Suppressor macrophage (primary cell): ENCODE measurements around the gene AMBRA1.

Experiments used
- DNase-seq, 4 experiments: peaks; one replicate each; pipeline ENCODE4 v3.0.0-alpha.2; 2020 to 2022

Gene AMBRA1

DNA sequence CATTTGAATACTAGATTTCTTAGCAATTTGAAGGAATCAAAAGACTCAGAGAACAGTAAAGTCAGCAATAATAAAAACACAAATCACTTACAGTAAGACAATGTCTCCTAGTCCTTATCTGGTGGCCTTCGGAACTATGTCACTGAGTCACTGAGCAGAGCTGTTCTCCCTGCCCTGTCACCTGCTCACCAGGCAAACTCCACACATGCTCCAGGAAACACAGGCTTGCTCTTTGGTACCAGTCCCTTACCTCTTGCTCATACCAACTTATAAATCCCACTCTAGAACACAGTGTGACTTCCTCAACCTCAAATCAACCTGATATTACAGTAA, 121.2 kb downstream of the AMBRA1 start:
- no peak for DNase-seq

DNA sequence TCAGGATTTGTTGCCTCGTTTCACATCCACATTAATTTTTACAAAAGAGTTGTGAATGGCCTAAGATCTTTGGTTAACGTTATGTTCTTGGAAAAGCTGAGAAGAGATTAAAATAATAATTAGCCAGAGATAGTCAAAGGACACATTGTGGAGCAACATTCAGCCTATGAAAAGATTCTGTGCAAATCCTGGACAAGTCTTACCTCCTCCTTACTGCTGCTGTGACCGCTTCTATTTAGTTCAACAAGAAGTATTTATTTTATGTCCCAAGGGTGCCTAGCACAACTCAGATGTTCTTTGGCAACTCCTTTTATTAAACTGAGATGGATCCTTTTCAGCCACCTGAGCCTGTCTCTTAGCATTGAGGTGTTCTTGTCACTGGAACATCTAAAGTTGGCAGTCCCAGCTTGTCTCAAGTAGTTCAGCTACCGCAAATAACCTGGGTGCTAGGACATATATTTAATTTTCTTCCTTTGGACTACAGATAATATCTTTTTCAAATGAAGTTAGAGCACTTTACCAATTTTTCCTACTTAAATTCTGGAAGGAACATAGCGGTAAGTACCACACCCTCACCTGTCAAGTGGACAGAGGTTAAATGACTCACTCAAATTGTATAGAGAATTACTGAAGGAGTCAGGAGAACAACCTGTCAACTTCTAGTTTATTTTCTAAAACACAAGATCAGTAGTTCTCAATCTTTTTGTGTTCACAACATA, 121.7 kb downstream of the AMBRA1 start:
- DNase-seq: no peak

DNA sequence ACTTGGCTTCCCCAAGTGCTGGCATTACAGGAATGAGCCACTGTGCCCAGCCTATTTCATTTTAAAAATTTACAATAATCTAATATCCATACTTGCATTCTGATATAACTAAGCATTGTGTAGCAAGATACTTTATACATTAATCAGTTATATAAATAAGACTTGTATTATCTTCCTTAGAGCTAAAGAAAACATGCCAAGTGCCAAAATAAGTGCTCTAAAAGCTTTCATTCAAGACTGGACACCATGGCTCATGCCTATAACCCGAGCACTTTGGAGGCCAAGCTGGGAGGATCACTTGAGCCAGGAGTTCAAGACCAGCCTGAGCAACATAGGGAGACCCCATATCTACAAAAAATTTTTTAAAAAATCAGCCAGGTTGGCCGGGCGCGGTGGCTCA, 123.9 kb downstream of the AMBRA1 start:
- no peak for DNase-seq

DNA sequence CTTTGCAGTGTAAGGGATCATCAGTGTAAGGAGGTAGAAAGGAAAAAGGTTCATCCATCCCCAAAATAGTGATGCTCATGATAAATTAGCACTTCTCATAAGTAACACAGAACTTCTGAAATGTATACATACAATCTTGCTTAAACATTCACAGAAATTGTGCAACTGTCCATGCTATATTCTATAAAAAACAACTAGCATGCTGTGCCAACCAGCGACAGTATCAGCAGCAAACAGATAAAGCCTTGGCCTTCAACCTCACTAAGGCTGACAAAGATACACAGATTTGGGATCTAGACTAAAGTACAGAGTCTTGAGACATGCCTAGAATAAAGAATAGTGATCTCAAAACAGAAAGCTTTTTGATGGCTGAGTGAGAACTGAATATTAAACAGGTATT, 128.1 kb downstream of the AMBRA1 start:
- DNase-seq: no peak

DNA sequence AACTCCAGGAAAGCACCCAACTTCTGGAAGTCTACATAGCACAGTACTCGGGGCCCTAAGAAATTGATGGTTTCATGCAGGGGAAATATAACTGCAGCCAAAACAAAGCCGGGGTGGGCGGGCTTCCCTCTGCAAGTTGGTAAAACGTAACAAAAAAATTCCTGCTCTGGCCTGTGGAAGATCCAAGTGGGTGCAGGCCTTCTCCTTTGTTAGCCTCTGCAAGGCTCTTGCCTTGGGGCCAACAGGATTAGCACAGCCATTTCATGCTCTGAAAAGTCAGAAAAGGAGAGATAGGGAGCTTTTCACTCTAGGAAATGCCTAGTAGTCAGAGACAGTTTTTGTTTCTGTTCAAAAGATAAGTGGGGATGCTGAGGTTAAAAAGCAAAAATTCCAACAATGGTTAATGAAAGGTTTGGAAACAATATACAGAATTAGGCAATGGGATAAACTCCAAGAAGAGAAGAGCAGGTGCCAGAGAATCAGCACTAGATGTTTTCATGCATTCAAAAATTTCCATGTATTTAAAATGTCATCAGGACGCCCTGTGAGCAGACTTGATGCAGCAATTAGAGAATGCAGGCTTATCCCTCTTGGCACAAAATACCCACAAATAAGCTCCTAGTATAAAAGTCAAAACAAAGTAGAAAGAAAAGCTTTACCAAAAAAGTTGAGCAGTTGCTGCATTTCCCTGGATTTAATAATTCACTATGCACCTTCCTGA, 130.0 kb downstream of the AMBRA1 start:
- DNase-seq: no peak

DNA sequence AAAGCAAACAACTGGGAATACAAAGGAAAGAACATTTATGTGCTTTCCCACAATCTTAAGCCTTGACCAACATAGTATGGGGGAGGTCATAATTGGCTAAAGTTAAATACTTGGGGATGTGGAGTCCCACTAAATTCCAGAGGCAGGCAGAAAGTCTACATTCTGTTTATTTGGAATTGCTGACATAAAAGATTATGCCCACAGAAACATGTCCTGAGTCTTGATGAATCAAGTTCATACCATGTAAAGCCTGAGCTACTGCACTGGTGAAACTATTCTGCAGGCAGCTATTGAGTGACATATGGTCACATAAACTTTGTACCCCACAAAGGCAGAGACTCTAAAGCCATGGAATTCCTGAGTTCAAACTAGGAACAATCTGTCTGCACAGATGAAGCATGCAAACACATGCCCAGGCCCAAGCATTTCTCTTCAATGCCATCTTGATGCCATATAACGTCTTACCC, 132.3 kb downstream of the AMBRA1 start:
- no peak for DNase-seq

DNA sequence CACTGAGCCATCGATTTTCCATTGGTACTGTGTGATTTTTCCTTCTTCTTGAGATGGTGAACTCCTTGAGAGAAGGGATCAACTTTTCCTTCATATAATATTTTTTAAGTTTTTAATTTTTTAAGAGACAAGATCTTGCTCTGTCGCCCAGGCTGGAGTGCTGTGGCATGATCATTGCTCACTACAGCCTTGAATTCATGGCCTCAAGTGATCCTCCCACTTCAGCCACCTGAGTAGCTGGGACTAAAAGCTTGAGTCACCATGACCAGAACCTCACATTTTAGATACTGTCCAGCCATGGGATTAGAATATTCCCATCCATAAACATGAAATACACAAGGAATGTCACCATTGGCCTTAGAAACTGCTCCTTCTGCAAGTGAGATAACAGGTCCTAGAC, 135.3 kb downstream of the AMBRA1 start:
- peak in 1 of 4 experiments; percentile 15 for DNase-seq

DNA sequence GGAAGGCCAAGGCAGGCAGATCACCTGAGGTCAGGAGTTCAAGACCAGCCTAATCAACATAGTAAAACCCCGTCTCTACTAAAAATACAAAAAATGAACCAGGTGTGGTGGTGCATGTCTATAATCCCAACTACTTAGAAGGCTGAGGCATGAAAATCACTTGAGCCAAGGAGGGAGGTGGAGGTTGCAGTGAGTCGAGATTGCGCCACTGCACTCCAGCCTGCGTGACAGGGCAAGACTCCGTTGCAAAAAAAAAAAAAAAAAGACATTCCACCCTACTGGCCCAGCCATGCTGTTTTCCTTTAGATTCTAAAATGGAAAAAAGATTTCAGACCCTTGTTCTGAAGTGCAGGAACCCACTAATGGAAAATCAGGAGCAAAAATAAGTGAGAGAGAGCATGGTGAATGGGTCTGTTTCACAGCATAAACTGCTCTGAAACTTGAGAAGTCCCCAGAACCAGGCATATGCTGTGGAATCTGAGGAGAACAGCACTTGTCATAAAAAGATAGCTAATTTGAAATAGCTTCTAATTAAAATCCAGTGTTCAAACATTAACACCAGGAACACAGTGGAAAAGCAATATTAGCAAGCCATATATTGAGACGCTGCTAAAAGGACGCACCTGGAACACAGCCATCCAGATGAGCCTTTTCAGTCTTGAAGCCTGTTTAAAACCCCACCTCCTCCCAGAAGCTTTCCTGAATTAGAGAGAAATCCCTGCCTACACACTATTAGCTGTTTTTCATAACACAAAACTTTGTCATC, 136.0 kb downstream of the AMBRA1 start:
- peak in 3 of 4 experiments; percentile 34 to 56 (median 47) for DNase-seq

DNA sequence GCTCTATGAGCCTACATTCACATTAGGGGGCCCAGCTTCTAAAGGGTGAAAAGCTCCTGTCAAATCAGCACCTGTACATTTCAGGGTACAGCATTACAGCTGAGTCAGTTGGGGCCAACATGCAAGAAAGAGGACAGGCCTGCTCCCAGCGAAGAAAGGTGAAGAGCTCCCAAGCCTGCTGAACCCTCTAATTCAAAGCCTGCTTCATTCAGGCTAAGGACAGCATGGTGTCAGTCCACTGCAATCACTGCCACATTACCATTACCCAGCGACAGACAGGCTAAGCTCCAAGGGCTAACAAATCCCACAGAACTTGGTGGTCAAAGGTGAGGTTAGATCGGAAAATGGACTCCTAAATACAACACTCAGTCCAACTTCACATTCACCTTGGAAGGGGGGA, 136.8 kb downstream of the AMBRA1 start:
- DNase-seq: no peak

DNA sequence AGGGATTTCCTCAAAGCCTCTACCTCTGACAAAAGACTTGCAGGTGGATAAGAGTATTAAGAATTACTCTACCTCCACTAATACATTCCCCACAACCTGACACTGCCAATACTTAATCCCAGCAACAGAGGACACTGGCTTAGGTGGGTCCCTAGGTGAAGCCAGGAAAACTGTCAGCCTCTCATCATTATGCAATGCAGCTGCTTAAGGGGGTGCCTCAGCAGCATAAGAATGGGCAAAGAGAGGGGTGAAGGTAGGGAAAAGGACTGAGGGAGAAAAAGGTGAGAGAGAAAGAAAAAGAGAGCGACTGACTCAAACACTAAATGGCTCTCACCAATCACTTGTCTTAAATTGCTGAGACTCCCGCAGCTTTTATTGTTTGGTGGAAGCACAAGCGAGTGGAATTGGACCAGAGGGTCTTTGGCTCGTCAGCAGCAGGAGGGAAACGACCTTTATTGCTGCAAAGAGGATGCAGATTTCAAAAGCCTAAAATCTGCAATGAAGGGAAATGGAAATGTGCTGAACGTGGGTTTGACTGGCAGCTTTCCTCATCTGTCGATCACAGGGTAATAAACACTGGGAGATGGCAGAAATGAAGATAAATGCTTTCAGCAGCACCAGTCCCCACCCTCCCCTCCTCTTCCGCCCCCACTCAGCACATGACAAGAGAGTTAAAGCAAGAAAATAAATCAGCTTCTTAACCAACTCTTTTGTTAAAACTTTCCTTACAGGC, 137.4 kb downstream of the AMBRA1 start:
- DNase-seq: peak; percentile 41 to 61 (median 53)

DNA sequence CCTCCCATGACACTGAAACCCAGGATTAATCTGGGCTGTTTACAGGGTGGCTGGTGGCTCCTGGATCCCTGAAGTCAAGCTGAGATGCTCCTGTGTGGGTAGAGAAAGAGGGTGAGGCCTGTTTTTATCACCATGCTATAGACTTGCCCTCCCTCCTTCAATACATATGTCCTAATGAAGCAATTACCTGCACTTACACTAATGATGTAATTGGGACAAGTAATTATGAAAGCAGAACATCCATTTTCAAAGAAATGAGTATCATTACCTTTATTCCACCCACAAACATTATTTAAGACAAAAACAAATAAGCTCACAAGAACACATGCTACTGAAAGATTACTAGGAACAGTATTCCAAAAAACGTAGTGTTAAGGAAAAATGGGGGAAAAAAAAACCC, 138.0 kb downstream of the AMBRA1 start:
- DNase-seq: no peak

DNA sequence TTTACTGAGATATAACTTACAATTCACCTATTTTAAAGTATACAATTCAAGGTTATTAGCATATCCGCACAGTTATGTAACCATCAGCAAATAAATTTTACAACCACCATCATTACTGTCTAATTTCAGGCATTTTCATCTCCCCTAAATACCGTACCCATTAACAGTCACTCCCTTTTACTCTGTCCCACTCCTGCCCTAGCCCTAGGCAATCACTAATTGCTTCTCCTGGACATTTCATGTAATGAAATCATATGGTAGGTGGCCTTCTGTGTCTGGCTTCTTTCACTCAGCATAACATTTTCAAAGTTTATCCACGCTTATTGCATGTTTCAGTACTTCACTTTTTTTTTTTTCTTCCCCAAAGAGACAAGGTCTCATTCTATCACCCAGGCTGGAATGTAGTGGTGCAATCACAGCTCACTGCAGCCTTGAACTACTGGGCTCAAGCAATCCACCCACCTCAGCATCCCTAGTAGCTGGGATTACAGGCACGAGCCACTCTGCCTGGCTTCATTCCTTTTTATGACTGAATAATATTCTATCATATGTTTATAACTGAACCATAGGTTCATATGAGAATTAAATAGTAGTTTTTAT, 140.8 kb downstream of the AMBRA1 start:
- no peak for DNase-seq

DNA sequence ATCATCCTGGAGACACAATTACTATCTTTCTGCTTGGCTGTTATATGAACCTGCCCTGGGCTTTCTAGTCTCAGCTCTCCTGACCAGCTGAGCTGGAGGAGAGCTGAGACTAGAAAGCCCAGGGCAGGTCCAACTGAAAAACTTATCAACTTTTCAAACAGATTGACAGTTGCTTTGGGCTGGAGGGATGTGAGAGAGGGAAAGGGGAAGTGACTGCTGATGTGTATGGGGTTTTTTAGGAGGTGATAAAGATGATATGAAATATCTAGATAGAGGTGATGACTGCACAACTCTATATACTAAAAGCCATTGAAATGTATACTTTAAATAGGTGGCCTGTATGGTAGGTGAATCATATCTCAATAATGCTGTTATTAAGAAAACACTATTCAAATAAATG, 142.1 kb downstream of the AMBRA1 start:
- DNase-seq: no peak

DNA sequence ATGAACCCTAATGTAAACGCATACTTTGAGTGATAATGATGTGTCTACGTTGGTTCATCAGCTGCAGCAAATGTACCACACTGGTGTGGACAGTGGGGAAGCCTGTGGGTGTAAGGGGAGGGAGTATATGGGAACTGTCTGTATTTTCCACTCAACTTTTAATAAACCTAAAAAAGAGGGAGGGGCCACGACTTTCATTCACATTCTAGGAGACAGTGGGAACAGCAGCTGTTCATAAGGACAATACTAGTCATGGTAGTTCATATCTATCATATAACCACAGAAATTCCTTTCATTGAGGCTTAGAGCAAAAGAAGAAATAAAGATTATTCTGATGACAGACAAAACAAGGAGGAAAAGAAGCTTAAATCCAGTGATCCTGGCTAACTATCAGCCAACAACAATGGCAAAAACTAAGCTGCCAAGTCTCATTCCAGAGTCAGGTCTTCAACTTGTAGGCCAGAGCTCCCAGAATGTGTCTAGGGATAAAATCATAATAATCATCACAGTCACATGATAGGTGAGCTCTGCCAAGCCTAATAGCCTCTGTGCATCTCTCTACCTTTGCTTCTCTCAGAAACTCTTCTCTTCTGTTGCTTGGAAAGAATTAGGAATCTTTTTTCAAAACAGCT, 142.9 kb downstream of the AMBRA1 start:
- DNase-seq: no peak

DNA sequence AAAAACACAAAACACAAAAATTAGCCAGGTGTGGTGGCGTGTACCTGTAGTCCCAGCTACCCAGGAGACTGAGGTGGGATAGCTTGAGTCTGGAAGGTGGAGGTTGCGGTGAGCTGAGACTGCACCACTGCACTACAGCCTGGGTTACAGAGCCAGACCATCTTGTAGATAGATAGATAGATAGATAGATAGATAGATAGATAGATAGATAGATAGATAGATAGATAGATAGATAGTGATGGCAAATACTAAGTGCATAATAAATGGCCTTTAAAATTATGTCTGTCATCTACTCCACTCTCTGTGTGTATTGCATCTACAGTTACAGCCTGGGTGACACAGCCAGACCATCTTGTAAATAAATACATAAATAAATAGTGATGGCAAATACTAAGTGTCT, 146.3 kb downstream of the AMBRA1 start:
- no peak for DNase-seq

DNA sequence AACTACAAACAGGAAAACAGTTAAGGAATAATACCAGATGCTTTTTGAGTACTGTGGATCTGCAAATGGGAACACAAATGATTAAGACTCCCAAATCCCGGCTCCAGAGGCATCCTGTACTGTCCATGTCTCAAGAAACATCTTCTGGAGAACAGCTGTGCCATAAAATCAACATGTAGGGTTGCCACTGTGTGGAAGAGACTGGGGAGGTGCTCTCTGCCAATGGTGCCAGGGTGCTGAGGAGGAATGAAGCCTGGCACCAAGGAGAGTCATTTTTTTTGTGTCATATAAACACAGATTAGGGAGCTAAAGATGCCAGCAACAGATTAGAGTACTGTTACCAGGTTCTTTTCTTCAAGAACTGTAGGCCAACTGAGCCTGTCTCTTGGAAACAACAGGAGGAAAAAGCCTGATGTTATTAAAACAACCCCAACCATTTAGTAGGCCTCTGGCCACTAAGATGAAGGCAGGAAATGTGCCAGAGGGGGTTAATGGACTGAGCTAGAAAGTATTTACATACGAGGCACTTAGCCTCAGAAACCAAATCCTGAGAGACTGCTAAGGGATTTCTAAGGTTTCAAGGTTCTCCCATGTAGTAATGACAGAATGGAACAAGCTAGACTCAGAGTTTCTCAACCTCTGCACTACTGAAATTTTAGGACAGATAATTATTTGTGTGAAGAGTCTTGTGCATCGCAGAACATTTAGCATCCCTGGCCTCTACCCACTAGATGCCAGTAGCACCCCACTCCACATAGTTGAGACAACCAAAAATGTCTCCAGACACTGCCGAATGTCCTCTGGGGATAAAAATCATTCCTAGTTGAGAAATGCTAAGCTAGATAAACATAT, 147.7 kb downstream of the AMBRA1 start:
- no peak for DNase-seq

DNA sequence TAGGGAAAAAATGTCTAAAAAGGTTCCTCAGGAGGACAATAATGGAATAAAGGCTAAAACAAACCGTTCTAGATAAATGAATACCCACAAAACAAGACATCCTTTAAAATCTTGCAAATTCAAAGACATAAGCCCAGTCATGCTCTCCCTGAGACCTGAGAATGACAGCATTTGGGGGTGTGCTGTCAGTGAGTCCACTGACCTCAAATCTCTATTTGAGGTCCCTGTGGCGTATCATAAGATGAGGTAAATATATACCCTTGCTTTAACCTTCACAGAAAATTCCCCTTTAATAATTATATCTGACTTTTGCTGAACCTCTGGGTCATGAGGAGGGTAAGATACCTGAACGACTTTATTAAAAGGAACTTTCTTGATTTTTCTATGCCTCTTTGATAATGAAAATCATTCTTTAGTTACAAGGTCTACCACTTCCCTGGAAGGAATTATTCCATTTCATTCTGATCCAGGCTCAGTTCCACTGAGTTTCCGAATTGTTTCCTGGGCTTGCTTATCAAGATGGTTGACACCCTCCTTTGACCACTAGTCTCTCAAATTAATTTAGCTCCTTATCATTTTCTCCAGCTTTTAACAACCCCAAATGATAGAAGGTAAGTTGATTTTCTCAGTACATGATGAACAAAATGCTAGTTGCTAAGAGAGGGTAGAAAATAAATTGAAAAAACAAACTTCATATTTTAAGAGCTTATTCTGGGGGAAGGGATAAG, 148.5 kb downstream of the AMBRA1 start:
- no peak for DNase-seq

DNA sequence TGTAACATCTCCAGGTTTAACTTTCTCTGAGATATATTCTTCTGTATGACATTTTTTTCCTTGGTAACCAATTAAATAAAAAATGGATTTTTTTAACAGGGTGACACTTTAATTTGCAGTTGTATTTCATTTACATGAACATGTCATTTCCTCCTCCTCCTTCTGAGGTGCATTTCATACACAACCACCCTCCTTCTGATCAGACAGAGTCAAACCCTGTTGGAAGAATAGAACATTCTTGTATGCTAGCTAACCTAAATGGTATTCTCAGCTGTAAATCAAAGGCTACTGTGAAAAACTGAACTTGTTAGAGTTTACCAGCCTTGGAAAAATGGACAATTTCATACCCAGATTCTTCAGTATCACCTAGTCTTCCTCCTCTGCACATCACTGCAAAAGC, 149.5 kb downstream of the AMBRA1 start:
- no peak for DNase-seq

DNA sequence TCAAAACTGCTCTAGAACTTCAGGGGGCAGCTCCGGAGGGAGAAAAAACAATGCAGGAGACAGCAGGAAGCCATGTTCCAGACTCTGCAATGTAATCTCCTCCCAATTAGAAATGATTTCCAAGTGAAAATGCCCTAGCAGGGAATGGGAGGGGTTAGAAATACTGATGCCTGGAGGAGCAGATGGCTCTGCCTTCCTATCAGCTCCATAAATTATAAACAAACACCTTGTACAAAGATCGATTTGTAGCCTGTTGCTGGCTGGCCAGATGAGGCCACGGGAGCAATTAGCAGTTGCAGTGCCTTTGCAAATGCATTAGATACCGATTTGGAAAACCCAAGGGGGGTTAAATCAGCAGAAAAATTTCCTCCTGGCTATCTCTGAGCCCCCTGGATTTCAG, 155.6 kb downstream of the AMBRA1 start:
- no peak for DNase-seq

DNA sequence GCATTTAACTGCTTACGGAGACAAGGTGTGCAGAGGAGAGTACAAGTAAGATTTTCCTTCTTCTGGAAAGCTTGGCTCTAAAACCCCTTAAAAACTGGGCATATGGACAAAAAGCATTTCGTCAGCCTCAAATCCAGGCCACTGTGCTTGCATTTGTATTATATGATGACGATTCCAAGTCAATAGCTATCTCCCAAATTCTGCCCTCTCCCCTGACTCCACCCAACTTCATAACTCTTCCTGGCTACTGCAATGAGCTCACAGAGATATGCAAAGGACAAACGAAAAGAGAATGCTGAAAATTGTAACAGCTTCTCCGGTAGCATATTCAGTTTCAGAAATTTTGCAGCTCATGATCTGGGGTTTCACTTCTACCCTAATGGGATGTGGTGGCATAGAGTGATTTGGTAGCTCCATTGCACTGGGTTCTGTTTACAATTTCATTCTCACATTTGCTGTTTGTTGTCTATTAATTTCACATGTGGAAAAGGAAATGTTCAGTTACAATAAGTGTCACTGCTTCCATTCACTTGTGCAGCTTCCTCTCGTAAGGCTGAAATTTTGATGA, 156.6 kb downstream of the AMBRA1 start:
- no peak for DNase-seq
